ENCODE data around the gene TTLL11.

GRCh38 chr9:121927636-121928035 is 165.5 kb downstream of the TTLL11 start:
- TF ChIP-seq CTCF (IDR thresholded peaks at IDR 0.05): no peak
- no peak for TF ChIP-seq POLR2AphosphoS5 (IDR thresholded peaks at IDR 0.05)
- no peak for TF ChIP-seq POLR2A (IDR thresholded peaks at IDR 0.05)

All from upper lobe of left lung (tissue), 4 donors.